ENCODE data around the gene PTPRU.

GRCh38 chr1:29281571-29281970 lies 45.2 kb downstream of the PTPRU start:
- TF ChIP-seq POLR2A (IDR thresholded peaks at IDR 0.05; ENCODE audit: borderline replicate concordance, extremely low read depth, insufficient read depth, insufficient read length), result no peak
- no peak for TF ChIP-seq SRF (IDR thresholded peaks at IDR 0.05; ENCODE audit: low read depth)
- TF ChIP-seq CEBPB (IDR thresholded peaks at IDR 0.05; ENCODE audit: low read depth), result no peak
- TF ChIP-seq, protein P1, sequence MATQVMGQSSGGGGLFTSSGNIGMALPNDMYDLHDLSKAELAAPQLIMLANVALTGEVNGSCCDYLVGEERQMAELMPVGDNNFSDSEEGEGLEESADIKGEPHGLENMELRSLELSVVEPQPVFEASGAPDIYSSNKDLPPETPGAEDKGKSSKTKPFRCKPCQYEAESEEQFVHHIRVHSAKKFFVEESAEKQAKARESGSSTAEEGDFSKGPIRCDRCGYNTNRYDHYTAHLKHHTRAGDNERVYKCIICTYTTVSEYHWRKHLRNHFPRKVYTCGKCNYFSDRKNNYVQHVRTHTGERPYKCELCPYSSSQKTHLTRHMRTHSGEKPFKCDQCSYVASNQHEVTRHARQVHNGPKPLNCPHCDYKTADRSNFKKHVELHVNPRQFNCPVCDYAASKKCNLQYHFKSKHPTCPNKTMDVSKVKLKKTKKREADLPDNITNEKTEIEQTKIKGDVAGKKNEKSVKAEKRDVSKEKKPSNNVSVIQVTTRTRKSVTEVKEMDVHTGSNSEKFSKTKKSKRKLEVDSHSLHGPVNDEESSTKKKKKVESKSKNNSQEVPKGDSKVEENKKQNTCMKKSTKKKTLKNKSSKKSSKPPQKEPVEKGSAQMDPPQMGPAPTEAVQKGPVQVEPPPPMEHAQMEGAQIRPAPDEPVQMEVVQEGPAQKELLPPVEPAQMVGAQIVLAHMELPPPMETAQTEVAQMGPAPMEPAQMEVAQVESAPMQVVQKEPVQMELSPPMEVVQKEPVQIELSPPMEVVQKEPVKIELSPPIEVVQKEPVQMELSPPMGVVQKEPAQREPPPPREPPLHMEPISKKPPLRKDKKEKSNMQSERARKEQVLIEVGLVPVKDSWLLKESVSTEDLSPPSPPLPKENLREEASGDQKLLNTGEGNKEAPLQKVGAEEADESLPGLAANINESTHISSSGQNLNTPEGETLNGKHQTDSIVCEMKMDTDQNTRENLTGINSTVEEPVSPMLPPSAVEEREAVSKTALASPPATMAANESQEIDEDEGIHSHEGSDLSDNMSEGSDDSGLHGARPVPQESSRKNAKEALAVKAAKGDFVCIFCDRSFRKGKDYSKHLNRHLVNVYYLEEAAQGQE (IDR thresholded peaks at IDR 0.05; ENCODE audit: low read depth), result no peak
- no peak for TF ChIP-seq CTCF (IDR thresholded peaks at IDR 0.05 in 2 of 3, conservative IDR thresholded peaks at IDR 0.05 in 1 of 3; ENCODE audit: borderline replicate concordance in 1 of 3, insufficient read depth in 1 of 3, low read depth in 2 of 3, low read length in 2 of 3)
- no peak for TF ChIP-seq EZH2 (IDR thresholded peaks at IDR 0.05)
- TF ChIP-seq MAX (IDR thresholded peaks at IDR 0.05), result no peak
- TF ChIP-seq POLR2AphosphoS5 (IDR thresholded peaks at IDR 0.05; ENCODE audit: low read depth, low read length), result no peak
- TF ChIP-seq ELF1 (IDR thresholded peaks at IDR 0.05; ENCODE audit: borderline replicate concordance, low read depth), result no peak
- no peak for TF ChIP-seq JUND (IDR thresholded peaks at IDR 0.05)
